Purkinje cell (primary cell): ENCODE results near the gene ABITRAM. TPM values are rescaled to one million over a fixed set of nuclear protein-coding genes. Genes with fewer than 3 reads are reported as not detected.

ENCODE experiments used
- polyA plus RNA-seq: library from polyadenylated mRNA; unstranded; fragments of >200 nt; fragmentation: Nextera tagmentation; gene quantifications from 2 replicates; pipeline ENCODE4 v1.2.1, GENCODE V29; 2014

The ABITRAM gene
- 14.0 and 31.1 TPM in 2 replicates for polyA plus RNA-seq

DNA sequence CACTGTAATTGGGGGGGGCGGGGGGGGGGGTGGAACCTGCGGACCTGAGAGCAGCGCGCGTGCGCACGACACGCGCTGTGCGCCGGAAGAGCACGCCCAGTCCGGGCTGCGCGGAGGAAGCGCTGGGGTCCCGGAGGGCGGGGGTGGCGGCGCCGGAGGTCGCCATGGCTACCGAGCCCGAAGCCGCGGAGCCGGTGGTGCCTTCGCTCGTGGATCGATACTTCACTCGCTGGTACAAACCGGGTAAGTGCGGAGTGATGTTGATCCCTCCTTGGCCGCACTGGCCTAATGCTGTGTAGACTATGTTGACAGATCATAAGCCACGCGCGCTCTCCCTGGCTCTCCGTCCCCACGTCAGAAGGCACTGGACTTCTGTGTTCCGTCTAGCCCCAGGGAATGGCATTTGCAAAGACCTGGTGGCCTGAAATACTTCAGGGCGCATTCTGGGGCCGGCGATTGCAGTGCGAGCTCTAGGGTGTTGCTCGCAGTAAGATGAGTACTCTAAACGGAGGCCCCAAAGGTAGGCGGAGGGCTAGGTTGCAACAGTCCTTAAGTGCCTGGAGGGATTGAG, at the start of gene ABITRAM:
Gene ABITRAM (plus strand): TSS at position 78 of the 571 bp plus-strand sequence. CDS start 87 bp downstream, at position 165.

GRCh38 chr9:108933718-108934322, 380 bp upstream of the ABITRAM start, which contains the start of gene ELP1:
ELP1 (minus strand) TSS chr9:108934124; CDS start chr9:108931146, 2,978 bp downstream.

Other genes starting within 250 kb of the ABITRAM start
- gene ACTL7B, start 78.4 kb upstream of the ABITRAM start, polyA plus RNA-seq, result not detected in 2 replicates
- not detected in 2 replicates for gene ACTL7A, start 72.1 kb upstream of the ABITRAM start, polyA plus RNA-seq
- gene ELP1, start 276 bp upstream of the ABITRAM start, polyA plus RNA-seq, result 13.6 and 16.2 TPM in 2 replicates
- 9.5 and 12.5 TPM in 2 replicates for gene CTNNAL1, start 79.1 kb downstream of the ABITRAM start, polyA plus RNA-seq
- gene TMEM245, start 185.5 kb downstream of the ABITRAM start, polyA plus RNA-seq, result 91.0 and 115 TPM in 2 replicates
- 32.1 and 37.6 TPM in 2 replicates for gene FRRS1L, start 232.8 kb downstream of the ABITRAM start, polyA plus RNA-seq